ENCODE data around the gene UBASH3A.

The UBASH3A gene

DNA sequence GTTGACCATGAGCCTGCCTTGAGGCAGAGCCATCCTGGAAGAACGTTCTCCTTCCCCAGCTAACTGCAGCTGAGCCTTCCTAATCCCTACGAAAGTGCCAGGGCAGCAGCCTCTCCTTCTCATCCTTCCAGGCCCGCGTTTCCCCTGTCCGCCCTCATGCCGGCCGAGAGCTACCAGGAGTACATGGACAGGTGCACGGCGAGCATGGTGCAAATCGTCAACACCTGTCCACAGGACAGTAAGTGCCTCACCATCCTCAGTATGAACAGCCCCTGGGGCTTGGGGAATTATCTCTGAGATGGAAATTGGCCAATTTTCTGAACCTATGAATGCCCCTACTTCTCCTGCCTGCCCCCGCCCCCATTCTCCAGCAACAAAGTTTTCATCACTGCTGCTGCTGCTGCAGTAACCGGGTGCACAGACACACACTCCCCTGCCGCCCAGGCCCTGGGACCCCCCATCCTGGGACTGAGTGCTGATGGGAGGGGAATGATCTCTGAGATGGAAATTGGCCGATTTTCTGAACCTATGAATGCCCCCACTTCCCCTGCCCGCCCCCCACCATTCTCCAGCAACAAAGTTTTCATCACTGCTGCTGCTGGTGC, 39.6 kb downstream of the UBASH3A start:
- TF ChIP-seq ZNF433 (tag by site-specific recombination; IDR thresholded peaks at IDR 0.05; ENCODE audit: low read depth) (no peak), ZNF596 (tag by site-specific recombination; IDR thresholded peaks at IDR 0.05) (no peak), PRDM1 (tag by site-specific recombination; IDR thresholded peaks at IDR 0.05) (no peak), MEIS1 (CRISPR knock-in tag; IDR thresholded peaks at IDR 0.05; ENCODE audit: borderline replicate concordance) (no peak), ZNF132 (tag by site-specific recombination; IDR thresholded peaks at IDR 0.05; ENCODE audit: borderline replicate concordance) (no peak), ZEB2 (tag by site-specific recombination; IDR thresholded peaks at IDR 0.05) (no peak), ZNF76 (tag by site-specific recombination; IDR thresholded peaks at IDR 0.05; ENCODE audit: borderline replicate concordance, low read depth) (no peak), ZNF175 (tag by site-specific recombination; IDR thresholded peaks at IDR 0.05) (no peak), KLF8 (tag by site-specific recombination; IDR thresholded peaks at IDR 0.05) (no peak), ZNF664 (tag by site-specific recombination; IDR thresholded peaks at IDR 0.05) (no peak), ZNF530 (tag by site-specific recombination; IDR thresholded peaks at IDR 0.05; ENCODE audit: low read depth) (no peak), ZNF670 (tag by site-specific recombination; IDR thresholded peaks at IDR 0.05; ENCODE audit: low read depth) (no peak), ZNF140 (tag by site-specific recombination; IDR thresholded peaks at IDR 0.05) (no peak), ZNF777 (tag by site-specific recombination; IDR thresholded peaks at IDR 0.05; ENCODE audit: borderline replicate concordance) (no peak), ZNF561 (tag by site-specific recombination; IDR thresholded peaks at IDR 0.05; ENCODE audit: borderline replicate concordance) (no peak), ZNF501 (tag by site-specific recombination; IDR thresholded peaks at IDR 0.05) (no peak), ZNF19 (tag by site-specific recombination; IDR thresholded peaks at IDR 0.05; ENCODE audit: low read depth) (no peak), ZNF174 (tag by site-specific recombination; IDR thresholded peaks at IDR 0.05) (no peak)
- TF ChIP-seq, protein P1, sequence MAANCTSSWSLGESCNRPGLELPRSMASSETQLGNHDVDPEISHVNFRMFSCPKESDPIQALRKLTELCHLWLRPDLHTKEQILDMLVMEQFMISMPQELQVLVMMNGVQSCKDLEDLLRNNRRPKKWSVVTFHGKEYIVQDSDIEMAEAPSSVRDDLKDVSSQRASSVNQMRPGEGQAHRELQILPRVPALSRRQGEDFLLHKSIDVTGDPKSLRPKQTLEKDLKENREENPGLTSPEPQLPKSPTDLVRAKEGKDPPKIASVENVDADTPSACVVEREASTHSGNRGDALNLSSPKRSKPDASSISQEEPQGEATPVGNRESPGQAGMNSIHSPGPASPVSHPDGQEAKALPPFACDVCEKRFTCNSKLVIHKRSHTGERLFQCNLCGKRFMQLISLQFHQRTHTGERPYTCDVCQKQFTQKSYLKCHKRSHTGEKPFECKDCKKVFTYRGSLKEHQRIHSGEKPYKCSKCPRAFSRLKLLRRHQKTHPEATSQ (tag by site-specific recombination; IDR thresholded peaks at IDR 0.05), result no peak
- TF ChIP-seq, protein P2, sequence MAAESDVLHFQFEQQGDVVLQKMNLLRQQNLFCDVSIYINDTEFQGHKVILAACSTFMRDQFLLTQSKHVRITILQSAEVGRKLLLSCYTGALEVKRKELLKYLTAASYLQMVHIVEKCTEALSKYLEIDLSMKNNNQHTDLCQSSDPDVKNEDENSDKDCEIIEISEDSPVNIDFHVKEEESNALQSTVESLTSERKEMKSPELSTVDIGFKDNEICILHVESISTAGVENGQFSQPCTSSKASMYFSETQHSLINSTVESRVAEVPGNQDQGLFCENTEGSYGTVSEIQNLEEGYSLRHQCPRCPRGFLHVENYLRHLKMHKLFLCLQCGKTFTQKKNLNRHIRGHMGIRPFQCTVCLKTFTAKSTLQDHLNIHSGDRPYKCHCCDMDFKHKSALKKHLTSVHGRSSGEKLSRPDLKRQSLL (tag by site-specific recombination; IDR thresholded peaks at IDR 0.05), result no peak
- POLR2A ChIA-PET, result no interaction called here
- CTCF ChIA-PET, result interaction anchor here (0.6 kb wide), 1 partner anchor 36 kb away, joined by 3 read pairs; no protein-coding TSS in a partner anchor

DNA sequence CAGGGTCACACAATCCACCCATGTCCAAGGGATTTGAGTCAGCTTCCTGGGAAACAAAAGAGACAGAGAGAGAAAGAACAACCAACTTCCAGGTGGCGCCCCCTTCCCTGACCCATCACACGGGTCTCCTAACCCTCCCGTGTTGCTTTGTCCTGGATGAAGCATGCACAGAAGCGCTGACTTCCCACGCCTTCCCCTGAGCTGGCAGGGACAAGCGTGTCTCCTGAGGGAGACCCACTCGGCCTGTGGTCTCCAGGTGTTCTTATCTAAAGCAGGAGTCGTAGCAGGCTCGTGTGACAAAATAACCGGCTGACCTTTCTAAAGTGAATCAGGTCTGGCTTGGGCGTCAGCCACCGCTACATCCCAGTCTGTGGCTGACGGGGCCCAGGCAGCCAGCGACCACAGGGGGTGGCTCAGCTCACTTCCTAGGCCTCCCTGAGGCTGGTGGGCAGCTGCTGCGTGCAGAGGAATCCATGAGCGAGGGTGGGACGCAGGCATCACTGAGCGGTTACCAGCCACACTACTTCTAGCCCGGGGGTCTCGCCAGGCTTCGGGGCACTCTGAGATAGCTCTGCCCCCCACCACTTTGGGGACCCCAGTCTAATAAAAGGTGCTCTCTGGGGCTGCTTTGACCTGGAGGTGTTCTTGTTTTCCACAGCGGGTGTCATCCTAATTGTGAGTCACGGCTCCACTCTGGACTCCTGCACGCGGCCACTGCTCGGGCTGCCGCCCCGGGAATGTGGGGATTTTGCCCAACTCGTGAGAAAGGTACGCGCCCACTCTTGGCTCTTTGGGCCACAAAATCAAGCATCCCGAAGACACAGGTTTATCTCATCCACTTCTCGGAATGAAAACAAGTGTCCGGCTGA, 40.4 kb downstream of the UBASH3A start:
- TF ChIP-seq, protein P3, sequence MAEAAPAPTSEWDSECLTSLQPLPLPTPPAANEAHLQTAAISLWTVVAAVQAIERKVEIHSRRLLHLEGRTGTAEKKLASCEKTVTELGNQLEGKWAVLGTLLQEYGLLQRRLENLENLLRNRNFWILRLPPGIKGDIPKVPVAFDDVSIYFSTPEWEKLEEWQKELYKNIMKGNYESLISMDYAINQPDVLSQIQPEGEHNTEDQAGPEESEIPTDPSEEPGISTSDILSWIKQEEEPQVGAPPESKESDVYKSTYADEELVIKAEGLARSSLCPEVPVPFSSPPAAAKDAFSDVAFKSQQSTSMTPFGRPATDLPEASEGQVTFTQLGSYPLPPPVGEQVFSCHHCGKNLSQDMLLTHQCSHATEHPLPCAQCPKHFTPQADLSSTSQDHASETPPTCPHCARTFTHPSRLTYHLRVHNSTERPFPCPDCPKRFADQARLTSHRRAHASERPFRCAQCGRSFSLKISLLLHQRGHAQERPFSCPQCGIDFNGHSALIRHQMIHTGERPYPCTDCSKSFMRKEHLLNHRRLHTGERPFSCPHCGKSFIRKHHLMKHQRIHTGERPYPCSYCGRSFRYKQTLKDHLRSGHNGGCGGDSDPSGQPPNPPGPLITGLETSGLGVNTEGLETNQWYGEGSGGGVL (tag by site-specific recombination; IDR thresholded peaks at IDR 0.05), result no peak
- TF ChIP-seq WT1 (tag by site-specific recombination; IDR thresholded peaks at IDR 0.05) (no peak), ZIC2 (tag by site-specific recombination; IDR thresholded peaks at IDR 0.05) (peak; percentile 13; the same call in 1 of the 2 replicates), RBAK (tag by site-specific recombination; IDR thresholded peaks at IDR 0.05) (no peak)
- Histone ChIP-seq H3K36me3 (ENCODE audit: control insufficient read depth in 2 of 2, insufficient read depth in 1 of 2, low read length in 2 of 2) (no peaks in the 10 kb centered on the region), H3K27ac (ENCODE audit: extremely low read depth, low read depth, low read length) (no peak overlapping the region), H3K9me3 (ENCODE audit: control insufficient read depth, insufficient read depth, low read depth, low read length) (no peaks in the 10 kb centered on the region), H3K4me3 (ENCODE audit: low read depth, low read length) (no peak overlapping the region), H3K4me1 (ENCODE audit: control insufficient read depth, insufficient read depth, low read length) (no peaks in the 10 kb centered on the region)
- CTCF ChIA-PET, result interaction anchor here (1.1 kb wide), 1 partner anchor 134 kb away, joined by 3 read pairs; no protein-coding TSS in a partner anchor
- POLR2A ChIA-PET, result no interaction called here

More for the DNA sequence above, 39.6 kb downstream of the UBASH3A start:
- Histone ChIP-seq H3K4me3 (ENCODE audit: low read depth, low read length) (no peak overlapping the region), H3K27ac (ENCODE audit: extremely low read depth, low read depth, low read length) (no peak overlapping the region), H3K9me3 (ENCODE audit: control insufficient read depth, insufficient read depth, low read depth, low read length) (no peaks in the 10 kb centered on the region), H3K36me3 (ENCODE audit: control insufficient read depth in 2 of 2, insufficient read depth in 1 of 2, low read length in 2 of 2) (no peaks in the 10 kb centered on the region), H3K4me1 (ENCODE audit: control insufficient read depth, insufficient read depth, low read length) (no peaks in the 10 kb centered on the region)
